GM12892 (cell line): ENCODE results near the gene ADD3.

Experiments used
- POLR2A ChIP-seq: IDR thresholded peaks from 2 replicates; pipeline ENCODE4 v1.6.1; 2011; ENCODE audit warnings: low read depth, low read length, control low read depth
- POLR2AphosphoS5 ChIP-seq: IDR thresholded peaks from 2 replicates; pipeline ENCODE4 v1.6.1; 2011; ENCODE audit warnings: low read depth, low read length, control low read depth

DNA sequence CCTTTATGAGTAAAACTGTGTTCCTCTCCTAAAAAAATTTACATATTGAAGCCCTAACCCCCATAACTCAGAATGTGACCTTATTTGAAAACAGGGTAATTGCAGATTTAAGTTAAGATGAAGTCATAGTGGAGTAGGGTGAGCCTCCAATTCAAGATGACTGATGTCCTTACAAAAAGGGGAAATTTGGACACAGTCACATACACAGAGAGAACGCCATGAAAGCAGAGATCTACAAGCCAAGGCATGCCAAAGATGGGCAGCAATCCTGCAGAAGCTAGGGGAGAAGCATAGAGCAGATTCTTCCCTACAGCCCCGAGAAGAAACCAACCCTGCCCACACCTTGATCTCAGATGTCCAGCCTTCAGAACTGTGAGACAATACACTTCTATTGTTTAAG, 23.8 kb upstream of the ADD3 start:
- TF ChIP-seq POLR2AphosphoS5, result no peak
- TF ChIP-seq POLR2A, result no peak
